ENCODE results near the gene STARD3NL.

DNA sequence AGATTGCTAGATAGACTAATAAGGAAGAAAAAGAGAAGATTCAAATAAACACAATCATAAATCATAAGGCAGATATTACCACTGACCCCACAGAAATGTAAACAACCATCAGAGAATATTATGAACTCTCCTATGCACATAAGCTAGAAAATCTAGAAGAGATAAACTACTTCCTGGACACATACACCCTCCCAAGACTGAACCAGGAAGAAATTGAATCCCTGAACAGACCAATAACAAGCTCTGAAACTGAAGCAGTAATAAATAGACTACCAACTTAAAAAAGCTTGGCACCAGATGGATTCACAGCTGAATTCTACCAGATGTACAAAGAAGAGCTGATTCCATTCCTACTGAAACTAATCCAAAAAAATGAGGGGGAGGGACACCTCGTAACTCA is 24.5 kb upstream of the STARD3NL start:
- TF ChIP-seq, protein P1, sequence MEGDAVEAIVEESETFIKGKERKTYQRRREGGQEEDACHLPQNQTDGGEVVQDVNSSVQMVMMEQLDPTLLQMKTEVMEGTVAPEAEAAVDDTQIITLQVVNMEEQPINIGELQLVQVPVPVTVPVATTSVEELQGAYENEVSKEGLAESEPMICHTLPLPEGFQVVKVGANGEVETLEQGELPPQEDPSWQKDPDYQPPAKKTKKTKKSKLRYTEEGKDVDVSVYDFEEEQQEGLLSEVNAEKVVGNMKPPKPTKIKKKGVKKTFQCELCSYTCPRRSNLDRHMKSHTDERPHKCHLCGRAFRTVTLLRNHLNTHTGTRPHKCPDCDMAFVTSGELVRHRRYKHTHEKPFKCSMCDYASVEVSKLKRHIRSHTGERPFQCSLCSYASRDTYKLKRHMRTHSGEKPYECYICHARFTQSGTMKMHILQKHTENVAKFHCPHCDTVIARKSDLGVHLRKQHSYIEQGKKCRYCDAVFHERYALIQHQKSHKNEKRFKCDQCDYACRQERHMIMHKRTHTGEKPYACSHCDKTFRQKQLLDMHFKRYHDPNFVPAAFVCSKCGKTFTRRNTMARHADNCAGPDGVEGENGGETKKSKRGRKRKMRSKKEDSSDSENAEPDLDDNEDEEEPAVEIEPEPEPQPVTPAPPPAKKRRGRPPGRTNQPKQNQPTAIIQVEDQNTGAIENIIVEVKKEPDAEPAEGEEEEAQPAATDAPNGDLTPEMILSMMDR (IDR thresholded peaks at IDR 0.05; ENCODE audit: borderline replicate concordance, extremely low read depth, low read length, poor library complexity, severe bottlenecking) = no peak
- no peak for TF ChIP-seq EZH2 (IDR thresholded peaks at IDR 0.05; ENCODE audit: borderline replicate concordance, low read depth, low read length, severe bottlenecking)
